ENCODE data around the gene GALNT15.

The GALNT15 gene

DNA sequence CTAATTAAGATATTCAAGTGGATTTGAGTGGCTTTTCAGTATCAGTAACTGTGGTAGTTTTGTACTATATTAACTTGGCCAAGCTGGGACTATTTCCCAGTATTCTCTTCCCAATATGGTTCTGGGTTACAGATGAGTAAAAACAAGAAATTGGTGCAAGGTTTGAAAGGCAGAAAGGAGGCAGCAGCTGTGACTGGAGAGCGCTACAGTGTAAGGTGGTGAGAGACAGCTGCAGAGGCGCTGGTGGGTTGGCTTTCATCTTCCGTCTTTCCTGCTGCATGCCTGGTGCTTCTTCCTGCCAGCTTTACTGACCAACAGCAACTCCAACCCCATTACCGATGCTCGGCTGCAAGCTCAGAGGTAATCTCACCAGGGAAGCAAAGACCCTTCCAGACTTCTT lies 80.4 kb downstream of the GALNT15 start:
- no peak for DNase-seq (ENCODE audit: insufficient read length, low spot score)
- TF ChIP-seq, protein P1, sequence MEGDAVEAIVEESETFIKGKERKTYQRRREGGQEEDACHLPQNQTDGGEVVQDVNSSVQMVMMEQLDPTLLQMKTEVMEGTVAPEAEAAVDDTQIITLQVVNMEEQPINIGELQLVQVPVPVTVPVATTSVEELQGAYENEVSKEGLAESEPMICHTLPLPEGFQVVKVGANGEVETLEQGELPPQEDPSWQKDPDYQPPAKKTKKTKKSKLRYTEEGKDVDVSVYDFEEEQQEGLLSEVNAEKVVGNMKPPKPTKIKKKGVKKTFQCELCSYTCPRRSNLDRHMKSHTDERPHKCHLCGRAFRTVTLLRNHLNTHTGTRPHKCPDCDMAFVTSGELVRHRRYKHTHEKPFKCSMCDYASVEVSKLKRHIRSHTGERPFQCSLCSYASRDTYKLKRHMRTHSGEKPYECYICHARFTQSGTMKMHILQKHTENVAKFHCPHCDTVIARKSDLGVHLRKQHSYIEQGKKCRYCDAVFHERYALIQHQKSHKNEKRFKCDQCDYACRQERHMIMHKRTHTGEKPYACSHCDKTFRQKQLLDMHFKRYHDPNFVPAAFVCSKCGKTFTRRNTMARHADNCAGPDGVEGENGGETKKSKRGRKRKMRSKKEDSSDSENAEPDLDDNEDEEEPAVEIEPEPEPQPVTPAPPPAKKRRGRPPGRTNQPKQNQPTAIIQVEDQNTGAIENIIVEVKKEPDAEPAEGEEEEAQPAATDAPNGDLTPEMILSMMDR (IDR thresholded peaks at IDR 0.05; ENCODE audit: insufficient read depth, missing control alignments): no peak
- FAIRE-seq: no peak

DNA sequence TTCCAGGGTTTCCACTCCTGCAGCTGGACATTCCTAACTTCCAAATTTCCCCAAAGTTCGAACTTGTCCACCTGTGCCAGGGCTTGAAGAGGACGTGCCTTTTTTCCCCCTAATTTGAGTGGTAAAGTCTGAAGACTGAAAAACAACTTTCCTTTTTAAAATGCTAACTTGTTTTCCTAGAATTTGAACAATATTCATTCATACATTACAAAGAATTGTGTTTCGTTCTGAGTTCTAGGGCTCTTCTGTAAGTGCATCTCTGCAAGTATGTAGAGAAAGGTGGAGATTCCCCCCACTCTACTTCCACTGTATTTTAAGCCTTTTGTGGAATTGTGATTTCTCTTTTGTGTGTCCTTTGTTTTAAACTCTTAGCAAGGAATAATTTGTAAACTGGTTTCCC lies 80.8 kb downstream of the GALNT15 start:
- FAIRE-seq (no peak), DNase-seq (ENCODE audit: insufficient read length, low spot score) (no peak)
- TF ChIP-seq, protein P1 (IDR thresholded peaks at IDR 0.05; ENCODE audit: insufficient read depth, missing control alignments): no peak

DNA sequence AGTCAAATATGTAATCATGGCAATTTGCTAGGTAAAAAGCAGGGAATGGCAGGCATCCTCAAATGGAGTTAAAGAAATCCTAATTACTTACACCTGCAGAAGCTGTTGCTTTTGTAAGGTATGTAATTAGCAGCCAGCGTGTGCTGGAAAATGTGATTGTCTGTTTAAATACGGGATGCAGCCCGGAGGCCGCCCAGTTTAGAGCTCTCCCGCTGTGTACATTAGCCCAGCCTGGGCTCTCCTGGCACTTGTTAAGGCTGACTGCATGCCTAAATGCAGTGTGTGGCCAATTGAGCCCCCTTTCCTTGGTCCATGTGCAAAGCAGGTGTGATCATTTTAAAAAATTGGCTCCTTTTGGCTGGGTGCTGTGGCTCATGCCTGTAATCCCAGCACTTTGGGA lies 81.2 kb downstream of the GALNT15 start:
- FAIRE-seq: no peak
- TF ChIP-seq, protein P1 (IDR thresholded peaks at IDR 0.05; ENCODE audit: insufficient read depth, missing control alignments): no peak
- no peak for DNase-seq (ENCODE audit: insufficient read length, low spot score)

DNA sequence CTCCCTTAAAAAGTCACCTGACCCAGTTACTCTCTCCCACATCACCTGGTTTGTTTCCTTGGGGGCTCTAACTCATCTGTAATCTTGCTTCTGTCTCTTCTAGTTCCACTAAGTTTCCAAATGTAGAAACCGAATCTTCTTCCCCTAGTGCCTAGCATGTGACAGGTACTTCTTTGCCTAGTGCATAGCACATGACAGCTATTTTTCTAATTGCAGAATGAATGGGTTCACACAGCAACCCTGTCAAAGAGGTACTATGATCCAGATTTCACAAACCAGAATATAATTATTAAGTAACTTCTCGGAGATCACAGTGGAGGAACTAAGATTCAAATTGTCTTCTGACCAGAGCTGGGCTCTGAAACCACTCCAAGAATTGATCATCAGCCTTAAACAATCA lies 82.8 kb downstream of the GALNT15 start:
- no peak for DNase-seq (ENCODE audit: insufficient read length, low spot score)
- TF ChIP-seq, protein P1 (IDR thresholded peaks at IDR 0.05; ENCODE audit: insufficient read depth, missing control alignments): no peak
- no peak for FAIRE-seq

DNA sequence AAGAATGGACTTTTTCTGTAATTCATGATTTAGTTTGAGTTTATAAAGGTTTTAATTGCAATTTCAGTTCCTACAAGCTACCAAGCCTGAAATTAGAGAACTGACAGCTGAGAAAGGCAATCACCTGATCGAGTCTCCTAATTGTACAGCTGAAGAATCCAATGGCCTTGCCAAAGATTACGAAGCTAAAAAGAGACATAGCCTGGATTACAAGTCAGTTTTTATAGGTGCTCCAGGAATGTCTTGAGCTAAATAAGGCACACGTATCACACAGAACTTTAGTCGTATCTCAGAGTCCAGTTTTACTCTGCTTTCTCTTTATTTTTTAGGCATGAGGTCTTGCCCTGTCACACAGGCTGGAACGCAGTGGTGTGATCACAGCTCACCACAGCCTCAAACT lies 83.7 kb downstream of the GALNT15 start:
- TF ChIP-seq, protein P1 (IDR thresholded peaks at IDR 0.05; ENCODE audit: insufficient read depth, missing control alignments): no peak
- no peak for FAIRE-seq
- DNase-seq (ENCODE audit: insufficient read length, low spot score): no peak

DNA sequence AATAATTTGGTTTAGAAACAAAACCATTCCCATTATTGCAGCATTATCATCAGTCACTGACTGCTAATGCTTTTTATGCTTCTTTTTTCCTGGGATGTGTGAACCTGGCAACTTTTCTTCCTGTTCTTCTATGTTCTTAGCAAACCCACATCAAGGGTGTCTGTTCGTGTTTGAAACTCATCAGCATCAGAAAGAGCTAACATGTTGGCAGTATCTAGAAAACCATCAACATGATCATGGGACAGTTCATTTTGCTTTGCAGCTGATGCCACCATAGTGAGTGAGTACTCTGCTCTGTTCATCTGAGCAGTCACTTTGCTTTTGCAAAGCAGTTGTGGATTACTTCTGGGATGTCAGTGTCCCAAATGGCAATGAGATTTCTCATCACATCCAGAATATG lies 84.4 kb downstream of the GALNT15 start:
- TF ChIP-seq, protein P1 (IDR thresholded peaks at IDR 0.05; ENCODE audit: insufficient read depth, missing control alignments): no peak
- FAIRE-seq (no peak), DNase-seq (ENCODE audit: insufficient read length, low spot score) (no peak)

DNA sequence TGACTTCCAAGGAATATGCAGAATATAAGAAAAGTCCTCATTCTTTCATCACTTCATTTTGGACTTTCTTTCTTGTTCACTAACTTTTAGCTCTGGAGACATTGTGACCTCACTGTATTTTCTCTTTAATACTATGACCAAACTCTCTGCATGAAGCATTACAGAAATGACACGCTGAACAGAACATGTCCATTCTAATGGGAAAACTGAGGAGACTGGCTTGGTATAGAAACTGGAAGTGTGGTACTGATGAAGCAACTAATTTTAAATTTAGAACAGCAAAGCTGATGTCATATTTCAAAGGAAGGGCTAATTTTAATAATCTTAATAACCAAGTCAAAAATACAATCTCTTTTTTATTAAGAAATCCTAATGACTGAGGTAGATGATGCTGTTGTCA lies 85.6 kb downstream of the GALNT15 start:
- TF ChIP-seq, protein P1 (IDR thresholded peaks at IDR 0.05; ENCODE audit: insufficient read depth, missing control alignments): no peak
- DNase-seq (ENCODE audit: insufficient read length, low spot score) (no peak), FAIRE-seq (no peak)

All from D721Med (cell line).